ENCODE results near the gene FRA10AC1.

FRA10AC1 gene

GRCh38 chr10:93742633-93743349 is 40.4 kb upstream of the FRA10AC1 start:
- in situ Hi-C loops (cut with HindIII; ENCODE audit: low sequenced_read_pairs): no loop called here
- DNase-seq (ENCODE audit: low read depth): no peak
- no peak overlapping the region for H3K4me3 ChIP-seq (ENCODE audit: low read depth, low read length)
- TF ChIP-seq CTCF (IDR thresholded peaks at IDR 0.05; ENCODE audit: low read depth, low read length, missing control alignments): no peak

DNA sequence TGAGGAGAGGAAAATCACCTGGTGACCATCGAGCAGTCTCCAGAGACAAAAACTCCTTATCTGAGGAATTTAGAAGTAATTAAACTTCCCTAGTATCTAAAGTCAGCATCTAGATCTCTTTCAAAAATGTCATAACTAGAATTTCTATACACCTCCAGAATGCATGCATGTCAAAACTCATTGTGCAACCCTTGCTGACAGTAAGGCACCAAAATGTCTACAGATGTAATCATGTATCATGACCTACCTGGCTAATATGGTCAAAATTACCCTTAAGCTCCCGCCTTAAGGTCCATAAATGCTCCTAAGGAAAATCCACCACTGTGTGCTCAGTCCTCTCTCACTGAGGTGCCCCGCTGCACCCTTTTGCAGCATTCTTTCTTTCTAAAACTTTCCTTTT is 39.0 kb upstream of the FRA10AC1 start:
- in situ Hi-C loops (cut with HindIII; ENCODE audit: low sequenced_read_pairs): no loop called here
- no peak for DNase-seq (ENCODE audit: low read depth)
- no peak overlapping the region for H3K4me3 ChIP-seq (ENCODE audit: low read depth, low read length)
- TF ChIP-seq CTCF (IDR thresholded peaks at IDR 0.05; ENCODE audit: low read depth, low read length, missing control alignments): no peak

- DNase-seq (ENCODE audit: low read depth): no peak
- no peak overlapping the region for H3K4me3 ChIP-seq (ENCODE audit: low read depth, low read length)
- no peak for TF ChIP-seq CTCF (IDR thresholded peaks at IDR 0.05; ENCODE audit: low read depth, low read length, missing control alignments)
- in situ Hi-C loops (cut with HindIII; ENCODE audit: low sequenced_read_pairs): no loop called here
Observed at GRCh38 chr10:93726024-93726423, 23.6 kb upstream of the FRA10AC1 start.

DNA sequence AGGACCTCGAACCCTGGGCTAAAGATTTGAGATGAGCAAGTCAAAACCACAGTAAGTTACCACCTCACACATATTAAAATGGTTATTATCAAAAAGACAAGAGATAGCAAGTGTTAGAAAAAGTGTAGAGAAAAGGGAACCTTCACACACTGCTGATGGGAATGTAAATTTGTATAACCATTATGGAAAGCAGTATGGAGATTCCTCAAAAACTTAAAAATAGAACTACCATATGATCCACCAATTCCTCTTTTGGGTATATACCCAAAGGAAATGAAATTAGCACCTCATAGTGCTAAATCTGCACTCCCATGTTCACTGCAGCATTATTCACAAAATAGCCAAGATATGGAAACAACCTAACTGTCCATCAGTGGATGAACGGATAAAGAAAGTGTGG is 20.8 kb upstream of the FRA10AC1 start:
- no peak for DNase-seq (ENCODE audit: low read depth)
- in situ Hi-C loops (cut with HindIII; ENCODE audit: low sequenced_read_pairs): no loop called here
- TF ChIP-seq CTCF (IDR thresholded peaks at IDR 0.05; ENCODE audit: low read depth, low read length, missing control alignments): no peak
- H3K4me3 ChIP-seq (ENCODE audit: low read depth, low read length): no peak overlapping the region

DNA sequence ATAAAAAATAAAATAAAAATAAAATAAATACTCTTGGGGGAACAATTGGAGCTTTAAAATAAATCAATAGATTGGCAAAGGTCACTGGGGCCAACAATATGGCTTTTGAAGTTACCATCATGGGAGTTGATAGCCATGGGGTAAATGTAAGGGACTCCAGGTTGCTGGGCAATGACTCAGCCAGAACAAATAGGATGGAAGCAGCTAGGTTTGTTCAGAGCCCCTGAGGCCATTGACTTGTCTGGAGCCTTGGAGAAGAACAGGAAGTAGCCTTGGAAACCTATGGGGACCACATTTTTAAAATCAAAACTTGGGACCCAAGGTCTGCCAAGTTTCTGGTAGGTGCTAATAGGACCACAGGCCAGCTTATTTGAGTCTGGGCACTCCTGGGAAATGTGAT is 20.2 kb upstream of the FRA10AC1 start:
- TF ChIP-seq CTCF (IDR thresholded peaks at IDR 0.05; ENCODE audit: low read depth, low read length, missing control alignments): no peak
- no peak for DNase-seq (ENCODE audit: low read depth)
- H3K4me3 ChIP-seq (ENCODE audit: low read depth, low read length): no peak overlapping the region
- in situ Hi-C loops (cut with HindIII; ENCODE audit: low sequenced_read_pairs): no loop called here

- H3K4me3 ChIP-seq (ENCODE audit: low read depth, low read length): no peak overlapping the region
- TF ChIP-seq CTCF (IDR thresholded peaks at IDR 0.05; ENCODE audit: low read depth, low read length, missing control alignments): no peak
- no peak for DNase-seq (ENCODE audit: low read depth)
- in situ Hi-C loops (cut with HindIII; ENCODE audit: low sequenced_read_pairs): no loop called here
Observed at GRCh38 chr10:93719901-93720300, 17.5 kb upstream of the FRA10AC1 start.

Data from astrocyte of the cerebellum (primary cell).